Cardiac fibroblast (primary cell): ENCODE results near the gene PSMD13.

ENCODE experiments used
- DNase-seq, 2 donors: peaks; one replicate each; pipeline versions ENCODE4 v3.0.0 to v3.0.0-alpha.2; 2010; ENCODE audit warnings: low read depth in 2 of 2
- H3K4me3 ChIP-seq, 2 donors: replicated peaks in 1 of 2; 1 replicate in 1 of 2; 2 replicates in 1 of 2; pipeline ENCODE4 v1.5.1; 2011; ENCODE audit warnings: low read depth in 2 of 2, low read length in 2 of 2, mild to moderate bottlenecking in 2 of 2, moderate library complexity in 1 of 2
- TF ChIP-seq, protein P1 (sequence below): IDR thresholded peaks from one replicate; pipeline ENCODE4 v1.5.1; 2011; ENCODE audit warnings: low read depth, mild to moderate bottlenecking, low read length, inconsistent platforms

PSMD13 gene

DNA sequence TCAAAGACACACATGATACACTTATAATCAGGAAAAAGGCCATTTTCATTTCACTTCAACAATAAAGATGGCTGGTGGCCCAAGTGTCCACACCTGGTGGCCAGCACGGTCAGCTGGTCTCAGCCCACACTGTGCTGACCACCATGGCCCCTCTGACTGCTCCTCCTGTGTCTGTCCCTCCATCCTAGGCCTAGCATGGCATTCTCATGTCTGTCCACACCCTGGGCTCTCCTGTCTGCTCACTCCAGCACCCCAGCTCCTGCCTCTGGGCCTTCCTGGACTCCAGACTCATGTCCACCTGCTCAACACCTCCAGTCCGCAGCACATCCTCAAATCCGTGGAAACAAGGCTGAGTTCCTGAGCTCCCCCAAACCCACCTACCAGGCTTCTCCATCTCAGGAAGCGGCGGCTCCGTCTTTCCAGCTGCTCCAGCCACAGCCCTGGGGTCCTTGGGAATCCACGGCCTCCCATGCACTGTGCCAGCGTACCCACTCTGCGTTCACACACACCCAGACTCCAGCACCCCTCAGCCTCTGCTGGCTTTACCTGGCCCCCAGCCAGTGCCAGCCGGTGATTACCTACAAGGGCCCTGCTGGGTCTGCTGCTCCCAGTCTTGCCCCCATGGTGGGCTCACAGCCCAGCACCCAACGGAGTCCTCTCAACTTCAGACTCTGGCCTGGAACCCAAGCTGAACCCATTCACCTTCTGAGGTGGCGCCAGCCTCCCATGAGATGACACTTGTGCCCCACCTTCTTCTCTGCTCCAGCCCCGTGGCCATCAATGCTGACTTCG lies 14.6 kb upstream of the PSMD13 start:
- no peak overlapping the region for H3K4me3 ChIP-seq
- no peak for DNase-seq
- TF ChIP-seq, protein P1, sequence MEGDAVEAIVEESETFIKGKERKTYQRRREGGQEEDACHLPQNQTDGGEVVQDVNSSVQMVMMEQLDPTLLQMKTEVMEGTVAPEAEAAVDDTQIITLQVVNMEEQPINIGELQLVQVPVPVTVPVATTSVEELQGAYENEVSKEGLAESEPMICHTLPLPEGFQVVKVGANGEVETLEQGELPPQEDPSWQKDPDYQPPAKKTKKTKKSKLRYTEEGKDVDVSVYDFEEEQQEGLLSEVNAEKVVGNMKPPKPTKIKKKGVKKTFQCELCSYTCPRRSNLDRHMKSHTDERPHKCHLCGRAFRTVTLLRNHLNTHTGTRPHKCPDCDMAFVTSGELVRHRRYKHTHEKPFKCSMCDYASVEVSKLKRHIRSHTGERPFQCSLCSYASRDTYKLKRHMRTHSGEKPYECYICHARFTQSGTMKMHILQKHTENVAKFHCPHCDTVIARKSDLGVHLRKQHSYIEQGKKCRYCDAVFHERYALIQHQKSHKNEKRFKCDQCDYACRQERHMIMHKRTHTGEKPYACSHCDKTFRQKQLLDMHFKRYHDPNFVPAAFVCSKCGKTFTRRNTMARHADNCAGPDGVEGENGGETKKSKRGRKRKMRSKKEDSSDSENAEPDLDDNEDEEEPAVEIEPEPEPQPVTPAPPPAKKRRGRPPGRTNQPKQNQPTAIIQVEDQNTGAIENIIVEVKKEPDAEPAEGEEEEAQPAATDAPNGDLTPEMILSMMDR: no peak

DNA sequence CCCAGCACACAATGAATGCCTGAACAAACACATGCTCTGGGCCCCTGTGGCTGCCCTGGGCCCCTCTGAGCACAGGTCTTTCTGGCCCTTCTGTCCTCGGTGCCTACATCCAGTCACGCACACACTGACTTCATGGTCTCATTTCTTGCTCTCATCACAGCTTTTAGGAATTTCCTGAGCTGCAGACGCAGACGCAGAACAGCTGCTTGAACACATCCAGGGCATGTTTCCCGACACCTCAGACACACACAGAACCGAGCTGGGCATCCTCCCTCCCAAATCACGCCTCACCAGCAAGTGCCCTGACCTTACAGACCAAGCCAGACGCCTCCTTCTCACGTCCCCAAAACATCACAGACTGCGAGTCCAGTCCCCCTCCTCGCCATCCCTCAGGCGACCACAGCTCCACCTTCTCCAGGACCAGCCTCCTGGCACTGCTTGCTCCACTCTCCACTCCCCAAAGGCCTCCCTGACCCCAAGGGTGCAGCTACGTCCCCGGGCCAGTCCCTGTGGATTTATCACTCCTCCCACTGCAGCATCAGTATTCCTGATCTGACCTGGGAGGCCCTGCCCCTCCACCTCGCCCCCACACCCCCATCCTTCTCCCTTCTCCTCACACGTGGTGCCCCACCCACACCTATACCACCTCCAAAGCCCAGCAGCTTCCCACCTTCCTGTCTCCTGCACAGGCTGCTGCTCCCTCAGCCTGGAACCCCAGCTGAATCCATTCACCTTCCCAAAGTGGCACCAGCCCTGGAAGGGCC lies 13.6 kb upstream of the PSMD13 start:
- no peak overlapping the region for H3K4me3 ChIP-seq
- TF ChIP-seq, protein P1: no peak
- DNase-seq: no peak

DNA sequence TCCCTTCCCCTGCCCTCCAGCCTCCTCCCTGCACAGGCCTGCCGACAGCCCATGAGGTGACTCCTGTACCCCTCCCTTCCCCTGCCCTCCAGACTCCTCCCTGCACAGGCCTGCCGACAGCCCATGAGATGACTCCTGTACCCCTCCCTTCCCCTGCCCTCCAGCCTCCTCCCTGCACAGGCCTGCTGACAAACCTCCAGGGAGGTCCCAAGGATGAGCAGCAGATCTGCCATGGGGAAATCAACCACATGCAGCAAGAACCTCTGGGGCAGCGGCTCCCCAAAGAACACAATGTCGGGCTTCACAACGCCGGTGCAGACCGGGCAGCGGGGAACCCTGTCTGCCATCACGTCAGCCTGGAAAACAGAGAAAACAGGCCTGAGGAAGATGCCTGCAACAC lies 12.9 kb upstream of the PSMD13 start:
- TF ChIP-seq, protein P1: no peak
- no peak for DNase-seq
- no peak overlapping the region for H3K4me3 ChIP-seq

DNA sequence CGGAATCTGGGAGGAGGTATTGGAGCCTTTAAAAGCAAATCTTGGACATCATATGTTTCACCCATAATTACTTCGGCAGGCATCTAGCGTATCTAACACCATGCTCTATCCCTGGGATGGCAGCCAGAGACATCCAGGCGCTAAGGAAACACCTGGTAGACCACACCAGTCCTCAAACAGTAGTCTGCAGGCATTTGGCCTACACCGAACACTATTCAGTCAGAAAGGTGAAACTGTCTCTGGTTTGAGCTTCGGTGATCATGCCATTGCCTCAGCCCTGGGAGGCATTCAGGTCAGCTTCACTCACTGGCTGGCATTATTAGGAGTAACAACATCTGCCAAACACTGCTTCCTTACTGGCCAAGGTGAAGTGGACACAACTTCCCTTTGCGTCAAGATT lies 12.4 kb upstream of the PSMD13 start:
- TF ChIP-seq, protein P1: no peak
- no peak for DNase-seq
- no peak overlapping the region for H3K4me3 ChIP-seq

DNA sequence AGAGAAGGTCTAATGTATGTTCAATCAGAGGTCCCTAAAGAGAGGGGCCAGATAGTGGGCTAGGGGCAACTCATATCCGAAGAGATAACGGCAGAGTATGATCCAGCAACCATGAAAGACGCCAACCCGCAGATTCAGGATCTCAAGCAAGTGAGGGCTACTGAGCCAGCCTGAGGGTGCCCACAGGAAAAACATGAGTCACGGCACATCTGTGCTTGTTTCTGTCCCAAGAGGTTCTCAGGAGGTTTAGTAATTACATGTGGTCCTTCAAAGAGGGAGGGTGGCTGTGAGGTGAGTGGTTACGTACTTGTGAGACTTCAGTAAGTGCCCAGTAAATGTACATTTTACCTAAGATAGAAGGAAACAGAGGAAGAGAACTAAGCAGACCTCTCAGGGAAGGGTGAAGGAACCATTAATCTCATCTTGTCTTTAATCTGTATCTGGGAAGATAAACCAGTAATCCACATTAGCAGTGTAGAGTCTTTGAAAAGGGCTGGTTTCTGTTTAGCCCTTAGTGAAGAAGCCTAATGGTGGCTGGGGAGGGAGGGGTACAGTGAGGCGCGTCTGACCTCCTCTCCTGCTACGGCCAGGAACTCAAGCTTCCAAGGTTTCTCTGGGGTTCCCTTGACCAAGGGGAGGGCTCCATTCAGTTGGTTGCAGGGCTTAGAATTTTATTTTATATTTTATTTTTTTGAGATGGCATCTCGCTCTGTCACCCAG lies 10.9 kb upstream of the PSMD13 start:
- peak in 1 of 2 donors; percentile 87 for DNase-seq
- no peak overlapping the region for H3K4me3 ChIP-seq
- TF ChIP-seq, protein P1: no peak

DNA sequence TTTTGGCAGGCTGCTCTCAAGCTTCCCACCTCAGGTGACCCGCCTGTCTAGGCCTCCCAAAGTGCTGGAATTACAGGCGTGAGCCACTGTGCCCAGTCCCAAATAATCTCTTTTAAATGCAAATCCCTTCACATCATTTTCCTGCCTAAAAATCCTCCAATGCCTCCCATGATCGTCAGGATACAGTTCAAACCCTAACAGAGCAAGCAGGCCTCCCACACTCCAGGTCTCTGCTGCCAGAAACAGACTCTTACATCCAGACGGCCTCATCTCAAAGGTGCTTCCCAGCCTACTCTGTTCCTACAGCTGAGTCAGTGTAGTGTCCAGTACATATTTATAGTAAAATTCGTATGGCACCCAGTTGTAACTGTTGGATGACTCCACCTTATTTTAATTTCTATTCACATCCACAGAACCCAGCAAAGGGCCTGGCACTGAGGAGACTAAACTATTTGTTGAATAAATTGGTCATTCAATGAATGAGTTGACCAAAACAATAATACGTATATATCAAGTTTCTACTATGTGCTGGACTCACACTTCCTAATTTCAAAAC lies 8.9 kb upstream of the PSMD13 start:
- H3K4me3 ChIP-seq: no peak overlapping the region
- DNase-seq: no peak
- TF ChIP-seq, protein P1: no peak
